ENCODE measurements around the gene LRP5.
"Not testable (repeated sequence)": the region's sequence is repeated elsewhere in the genome, so short reads cannot be mapped to it uniquely, and the experiment has no call there.

Gene LRP5

GRCh38 chr11:68329978-68330699, 17.7 kb downstream of the LRP5 start:
- no peak for DNase-seq

DNA sequence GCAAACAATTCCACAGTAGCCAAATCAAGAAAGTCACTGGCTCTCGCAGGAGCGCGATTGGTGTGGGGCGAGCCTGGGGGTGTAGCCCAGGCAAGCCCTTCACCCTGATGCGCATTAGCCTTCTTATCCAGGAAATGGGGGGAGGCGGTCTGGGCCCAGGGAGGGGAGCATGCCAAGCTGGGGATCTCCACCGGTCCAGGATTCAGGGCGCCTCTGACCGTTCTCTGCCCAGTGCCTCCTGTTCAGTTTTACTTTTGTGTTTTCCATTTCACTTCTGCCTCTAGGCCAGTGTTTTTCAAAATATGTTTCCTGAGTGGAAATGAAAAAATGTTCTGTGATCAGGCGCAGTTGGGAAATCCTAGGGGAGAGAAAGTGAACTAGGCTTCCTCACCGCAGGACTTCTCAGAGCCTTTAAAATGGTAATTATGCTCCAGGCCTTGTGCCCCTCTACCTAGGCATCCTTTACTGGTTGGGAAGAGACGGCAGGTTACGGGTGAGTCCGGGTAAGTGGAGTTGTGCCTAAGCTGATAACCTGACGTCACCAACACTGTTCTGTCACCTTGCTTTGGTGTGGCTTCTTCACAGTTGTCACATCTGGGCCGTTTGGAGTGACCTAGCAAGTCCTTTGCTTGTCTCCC, 18.4 kb downstream of the LRP5 start:
- DNase-seq: no peak

DNA sequence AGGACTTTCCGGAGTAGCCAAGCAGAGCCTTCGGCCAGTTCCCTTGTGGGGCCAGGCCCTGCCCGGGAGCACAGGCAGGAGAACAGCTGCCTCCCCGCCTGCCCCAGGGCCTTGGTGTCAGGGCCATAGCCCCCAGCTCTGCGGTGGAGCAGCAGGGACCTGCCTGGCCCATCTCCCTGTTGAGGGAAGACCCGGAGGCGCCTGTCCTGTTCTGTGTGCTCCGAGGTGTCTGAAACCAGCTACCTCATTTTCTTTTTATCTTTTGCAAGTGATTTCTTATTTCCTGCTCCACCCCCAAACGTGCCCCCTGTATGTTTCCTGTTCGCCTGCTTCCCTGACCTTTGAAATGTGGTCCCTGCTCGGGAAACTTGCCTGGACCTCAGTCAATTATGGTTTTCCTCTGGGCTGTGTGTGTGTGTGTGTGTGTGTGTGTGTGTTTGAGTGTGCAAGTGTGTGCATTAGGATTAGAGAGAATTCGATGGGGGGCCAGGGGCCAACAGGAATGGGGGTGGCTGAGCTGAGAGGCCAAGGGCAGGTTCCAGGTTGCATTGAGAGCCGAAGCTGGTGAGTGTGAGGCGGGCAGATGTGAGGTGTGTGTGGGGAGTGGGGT, 19.1 kb downstream of the LRP5 start:
- DNase-seq: no peak

GRCh38 chr11:68332186-68332585, 19.8 kb downstream of the LRP5 start:
- no peak for DNase-seq

- DNase-seq: no peak
Measured at GRCh38 chr11:68333173-68333572, 20.8 kb downstream of the LRP5 start.

DNA sequence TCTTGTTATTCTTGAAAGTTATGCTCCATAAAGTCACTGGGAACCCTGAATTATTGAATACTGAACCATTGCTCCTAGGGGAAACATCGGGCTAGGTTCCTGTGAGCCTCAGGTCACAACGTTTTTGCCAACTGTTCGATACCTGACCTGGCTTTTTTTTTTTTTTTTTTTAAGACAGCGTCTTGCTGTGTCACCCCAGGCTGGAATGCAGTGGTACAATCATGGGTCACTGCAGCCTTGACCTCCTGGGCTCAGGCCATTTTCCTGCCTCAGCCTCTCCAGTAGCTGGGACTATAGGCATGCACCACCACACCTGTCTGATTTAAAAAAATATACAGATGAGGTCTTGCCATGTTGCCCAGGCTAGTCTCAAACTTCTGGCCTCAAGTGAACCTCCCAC, 22.5 kb downstream of the LRP5 start:
- no peak for DNase-seq

DNA sequence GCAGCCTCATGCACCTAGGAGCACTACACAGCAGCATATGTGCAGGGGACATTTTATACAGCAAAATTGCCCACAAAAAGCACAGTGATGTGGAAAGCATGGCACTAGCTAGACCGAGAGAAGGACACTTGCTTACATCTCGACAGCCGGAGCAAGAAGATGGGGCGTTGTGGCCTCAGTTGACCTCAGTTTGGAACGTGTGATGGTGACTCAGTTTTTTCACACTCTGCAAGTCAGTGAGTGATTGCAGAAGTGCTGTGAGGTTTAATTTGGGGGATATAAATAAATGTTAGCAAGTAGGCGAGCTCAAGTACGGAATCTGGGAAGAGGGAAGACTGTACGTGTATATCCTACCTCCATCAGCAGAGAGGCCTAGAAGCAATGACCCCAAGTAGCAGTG, 23.3 kb downstream of the LRP5 start:
- DNase-seq: no peak

GRCh38 chr11:68336716-68337115, 24.3 kb downstream of the LRP5 start:
- no peak for DNase-seq

DNA sequence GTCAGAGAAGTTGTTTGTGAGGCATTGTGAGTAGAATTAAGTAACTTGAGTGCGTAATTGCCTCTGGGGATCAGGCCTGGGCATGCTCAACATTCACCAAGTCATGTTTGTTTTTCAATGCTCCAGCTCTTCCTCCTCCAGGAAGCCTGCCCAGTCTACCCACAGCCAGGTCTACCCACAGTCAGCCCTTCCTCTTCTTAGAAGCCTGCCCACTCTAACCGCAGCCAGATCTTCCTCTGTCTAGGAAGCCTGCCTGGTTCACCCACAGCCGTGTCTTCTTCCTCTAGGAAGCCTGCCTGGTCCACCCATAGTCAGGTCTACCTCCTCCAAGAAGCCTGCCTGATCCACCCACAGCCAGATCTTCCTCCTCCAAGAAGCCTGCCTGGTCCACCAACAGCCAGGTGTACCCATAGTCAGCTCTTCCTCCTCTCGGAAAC, 25.0 kb downstream of the LRP5 start:
- DNase-seq: no peak

GRCh38 chr11:68338051-68338780, 25.8 kb downstream of the LRP5 start:
- DNase-seq: no peak

DNA sequence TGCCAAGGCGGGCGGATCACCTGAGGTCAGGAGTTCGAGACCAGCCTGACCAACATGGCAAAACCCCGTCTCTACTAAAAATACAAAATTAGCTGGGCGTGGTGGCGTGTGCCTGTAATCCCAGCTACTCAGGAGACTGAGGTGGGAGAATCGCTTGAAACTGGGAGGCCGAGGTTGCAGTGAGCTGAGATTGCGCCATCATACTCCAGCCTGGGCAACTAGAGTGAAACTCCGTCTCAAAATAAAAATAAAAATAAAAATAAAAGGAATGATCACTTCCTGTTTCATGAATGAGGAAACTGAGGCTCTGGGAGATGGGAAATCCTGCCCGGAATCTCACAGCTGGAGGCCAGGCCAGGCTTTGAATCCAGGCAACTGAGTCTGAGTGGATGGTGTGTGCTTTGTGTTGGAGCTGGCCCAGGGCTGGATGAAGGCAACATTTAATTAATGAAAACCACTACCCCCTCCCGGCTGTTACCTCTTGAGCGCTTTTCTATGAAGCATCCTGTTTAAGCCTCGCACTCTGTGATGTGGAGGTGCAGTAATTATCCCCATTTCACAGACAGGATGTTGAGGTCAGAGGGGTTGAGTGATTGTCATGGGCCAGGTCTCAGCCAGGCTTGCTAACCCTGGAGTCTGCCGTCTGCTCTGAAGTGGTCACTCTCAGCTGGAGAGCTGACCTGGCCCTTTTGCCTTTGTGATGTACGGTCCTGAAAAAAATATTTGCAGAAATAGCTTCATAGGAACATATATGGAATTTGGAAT, 27.8 kb downstream of the LRP5 start:
- no peak for DNase-seq

DNA sequence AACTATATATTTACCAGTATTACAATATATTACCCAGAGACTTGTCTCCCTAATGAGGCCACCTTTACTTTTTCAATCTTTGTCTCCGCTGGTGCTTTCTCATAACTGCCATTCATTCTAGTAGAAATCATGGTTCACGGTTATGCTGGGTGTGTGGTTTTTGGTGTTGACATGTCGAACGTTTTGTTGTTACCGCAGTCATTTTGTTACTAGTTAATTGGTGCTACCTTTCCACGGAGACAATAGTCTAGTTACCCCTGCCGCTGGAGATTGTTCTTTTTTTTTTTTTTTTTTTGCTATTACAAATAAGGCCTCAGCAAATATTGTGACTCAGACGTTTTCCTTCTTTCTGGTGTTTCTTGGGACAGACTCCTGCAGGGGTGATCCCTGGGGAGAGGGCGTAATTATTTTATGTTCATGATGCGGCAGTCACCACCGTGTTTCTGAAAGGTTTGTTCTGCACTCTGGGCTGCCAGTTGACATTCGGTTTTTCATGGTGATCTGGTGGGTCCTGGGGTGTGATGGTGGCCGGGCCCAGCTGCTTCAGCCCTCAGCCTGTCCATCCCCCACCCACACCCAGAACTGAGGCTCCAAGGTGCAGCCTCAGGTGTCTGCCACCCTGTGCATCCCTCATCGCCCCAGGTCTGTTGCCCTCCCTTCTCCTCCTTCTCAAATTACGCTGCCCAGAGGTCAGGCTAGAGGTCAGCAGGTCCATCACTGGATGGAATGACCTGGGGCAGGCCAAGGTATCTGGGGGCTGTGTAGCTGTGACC, 28.6 kb downstream of the LRP5 start:
- no peak for DNase-seq

GRCh38 chr11:68341557-68342458, 29.4 kb downstream of the LRP5 start:
- no peak for DNase-seq

- DNase-seq: no peak
Measured at GRCh38 chr11:68342459-68343158, 30.2 kb downstream of the LRP5 start.

DNA sequence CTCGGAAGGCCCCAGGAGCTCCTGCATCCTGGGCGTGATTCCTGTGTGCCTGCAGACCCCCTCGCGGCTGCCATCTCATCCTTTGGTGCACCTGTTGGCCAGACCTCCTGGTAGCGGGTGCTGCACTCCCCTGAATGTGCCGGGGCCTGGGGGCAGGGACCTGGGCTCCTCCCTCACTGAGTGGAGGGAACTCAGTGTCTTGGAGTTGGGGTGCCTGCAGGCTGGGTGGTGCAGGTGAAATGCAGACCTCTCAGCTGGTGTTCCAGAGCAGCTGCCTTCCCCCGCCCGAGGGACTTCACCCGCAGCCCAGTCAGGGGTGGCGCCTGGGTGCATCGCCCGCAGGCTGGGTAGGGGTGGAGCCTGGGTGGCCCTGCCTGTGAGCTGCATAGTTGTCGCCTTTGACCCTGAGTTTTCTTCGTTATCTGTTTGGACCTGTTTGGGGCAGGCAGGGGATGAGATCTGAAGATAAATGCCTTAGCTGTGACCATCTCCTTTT, 31.4 kb downstream of the LRP5 start:
- no peak for DNase-seq

GRCh38 chr11:68344821-68345220, 32.4 kb downstream of the LRP5 start:
- not testable (repeated sequence) for DNase-seq

- DNase-seq: no peak
Measured at GRCh38 chr11:68345776-68346461, 33.5 kb downstream of the LRP5 start.

- DNase-seq: no peak
Measured at GRCh38 chr11:68346462-68346790, 34.0 kb downstream of the LRP5 start.

- no peak for DNase-seq
Measured at GRCh38 chr11:68347345-68347744, 35.0 kb downstream of the LRP5 start.

DNA sequence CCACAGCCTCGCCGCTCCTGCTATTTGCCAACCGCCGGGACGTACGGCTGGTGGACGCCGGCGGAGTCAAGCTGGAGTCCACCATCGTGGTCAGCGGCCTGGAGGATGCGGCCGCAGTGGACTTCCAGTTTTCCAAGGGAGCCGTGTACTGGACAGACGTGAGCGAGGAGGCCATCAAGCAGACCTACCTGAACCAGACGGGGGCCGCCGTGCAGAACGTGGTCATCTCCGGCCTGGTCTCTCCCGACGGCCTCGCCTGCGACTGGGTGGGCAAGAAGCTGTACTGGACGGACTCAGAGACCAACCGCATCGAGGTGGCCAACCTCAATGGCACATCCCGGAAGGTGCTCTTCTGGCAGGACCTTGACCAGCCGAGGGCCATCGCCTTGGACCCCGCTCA, 35.5 kb downstream of the LRP5 start:
- no peak for DNase-seq
